HG02798 (cell line): ENCODE results near the gene TRAF3IP1.
"Not testable (repeated sequence)": the region's sequence is repeated elsewhere in the genome, so short reads cannot be mapped to it uniquely, and the experiment has no call there.

Experiments
- ATAC-seq: cut with Tn5 transposase; IDR thresholded peaks from one replicate; pipeline ENCODE4 v1.9.1; 2021; ENCODE audit warnings: mild to moderate bottlenecking; ENCODE audit not compliant: unreplicated experiment, poor library complexity

TRAF3IP1 gene, protein sequence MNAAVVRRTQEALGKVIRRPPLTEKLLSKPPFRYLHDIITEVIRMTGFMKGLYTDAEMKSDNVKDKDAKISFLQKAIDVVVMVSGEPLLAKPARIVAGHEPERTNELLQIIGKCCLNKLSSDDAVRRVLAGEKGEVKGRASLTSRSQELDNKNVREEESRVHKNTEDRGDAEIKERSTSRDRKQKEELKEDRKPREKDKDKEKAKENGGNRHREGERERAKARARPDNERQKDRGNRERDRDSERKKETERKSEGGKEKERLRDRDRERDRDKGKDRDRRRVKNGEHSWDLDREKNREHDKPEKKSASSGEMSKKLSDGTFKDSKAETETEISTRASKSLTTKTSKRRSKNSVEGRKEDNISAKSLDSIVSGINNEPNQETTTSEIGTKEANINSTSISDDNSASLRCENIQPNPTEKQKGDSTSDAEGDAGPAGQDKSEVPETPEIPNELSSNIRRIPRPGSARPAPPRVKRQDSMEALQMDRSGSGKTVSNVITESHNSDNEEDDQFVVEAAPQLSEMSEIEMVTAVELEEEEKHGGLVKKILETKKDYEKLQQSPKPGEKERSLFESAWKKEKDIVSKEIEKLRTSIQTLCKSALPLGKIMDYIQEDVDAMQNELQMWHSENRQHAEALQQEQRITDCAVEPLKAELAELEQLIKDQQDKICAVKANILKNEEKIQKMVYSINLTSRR

DNA sequence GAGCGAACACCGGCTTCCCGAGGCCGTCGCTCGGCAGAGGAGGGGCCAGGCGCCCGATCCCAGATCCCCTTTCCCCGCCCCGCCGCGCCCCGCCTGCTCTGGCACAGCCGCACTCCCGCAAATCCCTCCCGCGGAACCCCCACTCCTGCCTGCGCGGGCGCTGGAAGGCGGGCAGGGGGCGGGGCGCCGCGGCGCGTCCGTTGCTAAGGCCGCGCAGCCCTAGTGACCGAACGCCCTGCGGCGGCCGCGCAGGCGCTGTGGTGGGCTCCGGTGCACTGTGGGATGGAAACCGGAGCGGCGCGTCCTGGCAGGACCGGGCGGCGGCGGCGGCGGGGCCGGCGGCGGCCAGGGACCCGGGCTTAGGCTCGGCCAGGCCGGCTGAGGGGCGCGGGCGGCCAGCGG lies at the start of gene TRAF3IP1:
Gene TRAF3IP1, plus strand, starts transcription at position 273 of the 402 bp plus-strand sequence. CDS start 145 bp downstream, outside the sequence.
- ATAC-seq: peak; percentile 98

DNA sequence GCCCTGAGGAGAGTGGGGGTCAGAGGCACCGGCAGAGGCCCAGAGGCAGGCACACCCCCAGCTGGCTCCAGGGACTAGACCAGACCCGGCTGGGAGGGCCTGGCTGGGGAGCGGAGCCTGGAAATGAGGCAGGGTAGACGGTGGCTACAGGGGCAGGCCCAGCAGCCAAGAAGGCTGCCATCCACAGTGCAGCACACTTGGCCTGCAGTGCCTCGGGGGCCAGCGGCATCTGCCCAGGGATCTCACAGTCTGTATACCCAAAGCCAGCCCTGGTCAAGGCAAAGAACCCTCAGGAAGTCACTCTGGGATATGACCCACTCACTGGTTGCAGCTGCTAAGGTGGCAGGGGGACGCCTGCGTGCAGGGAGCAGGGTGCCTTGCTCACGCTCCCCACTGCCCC lies 49.7 kb upstream of the TRAF3IP1 start:
- no peak for ATAC-seq

GRCh38 chr2:238271061-238271554 lies 49.2 kb upstream of the TRAF3IP1 start:
- ATAC-seq: no peak

DNA sequence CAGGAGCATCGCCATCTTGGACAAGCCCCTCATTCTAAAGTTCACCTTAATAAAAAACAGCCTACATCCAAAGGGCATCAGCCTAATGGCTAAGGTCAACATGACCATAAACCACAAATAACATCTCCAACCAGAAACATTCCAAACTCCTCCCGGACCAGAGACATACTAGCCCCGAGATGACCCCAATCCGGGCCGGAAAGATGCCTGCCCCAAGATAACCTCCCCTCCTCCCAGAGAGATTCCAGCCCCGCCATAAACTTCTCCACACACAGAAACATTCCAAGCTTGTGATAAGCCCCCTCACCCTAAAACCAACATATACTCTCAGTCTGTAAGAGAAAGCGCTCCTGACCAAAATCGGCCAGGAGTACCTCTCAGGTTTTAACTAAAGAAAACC lies 48.6 kb upstream of the TRAF3IP1 start:
- not testable (repeated sequence) for ATAC-seq

- no peak for ATAC-seq
These were observed 48.2 kb upstream of the TRAF3IP1 start for GRCh38 chr2:238272156-238272555.

GRCh38 chr2:238273433-238273832 lies 46.9 kb upstream of the TRAF3IP1 start:
- ATAC-seq: not testable (repeated sequence)

- ATAC-seq: no peak
These were observed 46.0 kb upstream of the TRAF3IP1 start for GRCh38 chr2:238274152-238274865.

- ATAC-seq: no peak
These were observed 42.6 kb upstream of the TRAF3IP1 start for GRCh38 chr2:238277695-238278094.

- ATAC-seq: no peak
These were observed 41.5 kb upstream of the TRAF3IP1 start for GRCh38 chr2:238278626-238279323.

GRCh38 chr2:238279324-238279682 lies 41.0 kb upstream of the TRAF3IP1 start:
- ATAC-seq: no peak

DNA sequence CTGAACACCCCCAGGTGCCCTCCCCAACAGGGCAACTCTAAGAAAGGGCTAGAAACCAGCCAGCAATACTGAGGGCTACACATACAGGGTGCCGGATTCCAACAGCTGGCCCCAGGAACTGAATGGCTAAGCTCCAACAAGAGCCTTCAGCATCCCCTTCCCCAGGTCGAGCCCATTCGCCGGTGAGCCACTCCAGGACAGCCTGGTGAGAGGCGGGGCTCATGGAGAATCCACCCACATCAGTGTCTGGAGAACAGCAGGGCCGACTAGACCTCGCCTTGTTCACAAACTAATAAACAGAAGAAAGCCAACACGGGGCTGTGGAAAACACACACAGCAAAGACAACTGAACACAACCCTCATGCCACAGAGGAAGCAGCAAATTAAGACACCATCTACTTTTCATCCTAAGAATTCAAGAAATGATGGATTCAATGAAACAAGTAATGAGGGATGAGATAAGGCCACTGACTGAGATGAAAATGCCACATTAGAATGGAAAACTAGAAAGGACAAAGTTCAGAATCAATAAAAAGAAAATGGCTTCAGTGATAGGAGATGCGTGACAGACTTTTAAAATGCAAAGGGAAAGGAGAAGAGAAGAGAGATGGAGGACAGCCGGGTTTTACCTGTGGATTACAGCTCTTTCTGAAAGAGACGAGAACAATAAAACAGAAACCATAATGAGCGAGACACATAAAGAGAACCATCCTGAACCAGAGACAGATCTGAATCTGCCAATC lies 40.1 kb upstream of the TRAF3IP1 start:
- no peak for ATAC-seq

GRCh38 chr2:238281826-238282480 lies 38.4 kb upstream of the TRAF3IP1 start:
- no peak for ATAC-seq

GRCh38 chr2:238282861-238283738 lies 37.2 kb upstream of the TRAF3IP1 start:
- ATAC-seq: no peak

GRCh38 chr2:238284802-238285515 lies 35.4 kb upstream of the TRAF3IP1 start:
- no peak for ATAC-seq

GRCh38 chr2:238285653-238286082 lies 34.6 kb upstream of the TRAF3IP1 start:
- ATAC-seq: no peak

DNA sequence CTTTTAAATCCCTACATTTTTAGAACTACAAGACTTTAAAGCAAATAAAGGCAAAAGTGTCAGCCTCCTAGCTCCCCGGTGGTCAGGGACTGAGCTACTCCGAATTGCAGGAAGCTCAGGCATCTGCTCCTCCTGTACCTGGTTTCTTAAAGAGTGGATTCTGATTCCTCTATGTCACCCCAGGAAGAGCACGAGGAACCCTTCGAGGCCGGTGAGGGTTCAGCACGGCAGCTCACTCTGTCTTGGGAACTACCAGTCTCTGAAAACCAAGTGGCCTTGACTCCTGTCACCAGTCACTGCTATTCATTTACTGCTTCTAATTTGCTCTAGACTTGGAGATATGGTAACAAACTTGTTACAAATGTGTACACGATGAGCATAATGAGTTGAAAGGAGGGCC lies 34.2 kb upstream of the TRAF3IP1 start:
- ATAC-seq: no peak

GRCh38 chr2:238286551-238286950 lies 33.8 kb upstream of the TRAF3IP1 start:
- no peak for ATAC-seq
